Smooth muscle cell (in vitro differentiated cells): ENCODE results near the gene ZNF716. TPM values are rescaled to one million over a fixed set of nuclear protein-coding genes. Genes with fewer than 3 reads are reported as not detected.

Source experiments
- DNase-seq: peaks from one replicate; lab custom pipeline; 2025; ENCODE audit not compliant: unreplicated experiment; lab: John Stamatoyannopoulos, UW
- H2AFZ ChIP-seq: fragments of 200-600 bp; sonication (generic); 2 replicates; pipeline ENCODE4 v1.6.0; 2016; ENCODE audit warnings: antibody characterized with exemption, low read depth, mild to moderate bottlenecking
- H3F3A ChIP-seq: fragments of 200-600 bp; sonication (generic); 2 replicates; pipeline ENCODE4 v1.6.0; 2017; ENCODE audit warnings: antibody characterized with exemption, low read depth
- H3K27ac ChIP-seq: fragments of 200-600 bp; sonication (generic); 2 replicates; pipeline ENCODE4 v1.5.1; 2016; ENCODE audit warnings: low read depth, mild to moderate bottlenecking
- H3K27me3 ChIP-seq: fragments of 200-600 bp; sonication (generic); 2 replicates; pipeline ENCODE4 v1.6.1; 2016; ENCODE audit warnings: low read depth, mild to moderate bottlenecking
- H3K36me3 ChIP-seq: fragments of 200-600 bp; sonication (generic); 2 replicates; pipeline ENCODE4 v1.5.1; 2016; ENCODE audit warnings: low read depth
- H3K4me1 ChIP-seq: fragments of 200-600 bp; sonication (generic); 2 replicates; pipeline ENCODE4 v1.5.1; 2016; ENCODE audit warnings: low read depth
- H3K4me2 ChIP-seq: fragments of 200-600 bp; sonication (generic); 2 replicates; pipeline ENCODE4 v1.6.0; 2016; ENCODE audit warnings: mild to moderate bottlenecking
- H3K4me3 ChIP-seq: fragments of 200-600 bp; sonication (generic); 2 replicates; pipeline ENCODE4 v1.5.1; 2016; ENCODE audit warnings: mild to moderate bottlenecking
- H3K79me2 ChIP-seq: fragments of 200-600 bp; sonication (generic); 2 replicates; pipeline ENCODE4 v1.6.0; 2016; ENCODE audit warnings: low read depth, mild to moderate bottlenecking
- H3K9ac ChIP-seq: fragments of 200-600 bp; sonication (generic); 2 replicates; pipeline ENCODE4 v1.6.0; 2016; ENCODE audit warnings: low read depth
- H3K9me3 ChIP-seq: fragments of 200-600 bp; sonication (generic); replicated peaks from 2 replicates; pipeline ENCODE4 v1.5.1; 2016; ENCODE audit warnings: low read depth
- H4K20me1 ChIP-seq: fragments of 200-600 bp; sonication (generic); 2 replicates; pipeline ENCODE4 v1.6.0; 2016; ENCODE audit warnings: low read depth
- WGBS: methylation state at CpG from one replicate; pipeline ENCODE4 v1.1.7; 2016; ENCODE audit warnings: low lambda C conversion rate; 5-methylcytosine and 5-hydroxymethylcytosine counted together
- polyA plus RNA-seq: library from polyadenylated mRNA; unstranded; fragments of >200 nt; fragmentation: Nextera tagmentation; extraction: Ambion mirVana; gene quantifications from 2 replicates; pipeline ENCODE4 v1.2.1, GENCODE V29; 2016
- total RNA-seq: library from RNA; depleted of rRNA; stranded (reverse); fragments of >200 nt; gene quantifications from 2 replicates; pipeline ENCODE4 v1.2.3, GENCODE V29; 2014
- TF ChIP-seq, protein P1 (sequence below): fragments of 200-600 bp; sonication (generic); IDR thresholded peaks from 2 replicates; pipeline ENCODE4 v1.5.1; 2017; ENCODE audit warnings: borderline replicate concordance, mild to moderate bottlenecking, antibody characterized with exemption; ENCODE audit not compliant: insufficient read depth, poor library complexity, severe bottlenecking

The ZNF716 gene
- total and polyA plus RNA-seq, 2 experiments from 2014 or later, result not detected

GRCh38 chr7:57415326-57415725, 34.7 kb upstream of the ZNF716 start:
- Histone ChIP-seq H3K27ac (no peak overlapping the region), H3F3A (no peaks in the 10 kb centered on the region), H3K4me3 (no peak overlapping the region), H3K4me2 (no peak overlapping the region), H3K27me3 (no peaks in the 10 kb centered on the region), H3K79me2 (no peaks in the 10 kb centered on the region), H3K9me3 (no peaks in the 10 kb centered on the region), H3K9ac (no peak overlapping the region), H4K20me1 (no peaks in the 10 kb centered on the region), H3K4me1 (no peaks in the 10 kb centered on the region), H2AFZ (no peak overlapping the region), H3K36me3 (no peaks in the 10 kb centered on the region)
- 61% methylated on average over 5 of the region's 5 CpGs for WGBS
- DNase-seq, result no peak
- TF ChIP-seq, protein P1, sequence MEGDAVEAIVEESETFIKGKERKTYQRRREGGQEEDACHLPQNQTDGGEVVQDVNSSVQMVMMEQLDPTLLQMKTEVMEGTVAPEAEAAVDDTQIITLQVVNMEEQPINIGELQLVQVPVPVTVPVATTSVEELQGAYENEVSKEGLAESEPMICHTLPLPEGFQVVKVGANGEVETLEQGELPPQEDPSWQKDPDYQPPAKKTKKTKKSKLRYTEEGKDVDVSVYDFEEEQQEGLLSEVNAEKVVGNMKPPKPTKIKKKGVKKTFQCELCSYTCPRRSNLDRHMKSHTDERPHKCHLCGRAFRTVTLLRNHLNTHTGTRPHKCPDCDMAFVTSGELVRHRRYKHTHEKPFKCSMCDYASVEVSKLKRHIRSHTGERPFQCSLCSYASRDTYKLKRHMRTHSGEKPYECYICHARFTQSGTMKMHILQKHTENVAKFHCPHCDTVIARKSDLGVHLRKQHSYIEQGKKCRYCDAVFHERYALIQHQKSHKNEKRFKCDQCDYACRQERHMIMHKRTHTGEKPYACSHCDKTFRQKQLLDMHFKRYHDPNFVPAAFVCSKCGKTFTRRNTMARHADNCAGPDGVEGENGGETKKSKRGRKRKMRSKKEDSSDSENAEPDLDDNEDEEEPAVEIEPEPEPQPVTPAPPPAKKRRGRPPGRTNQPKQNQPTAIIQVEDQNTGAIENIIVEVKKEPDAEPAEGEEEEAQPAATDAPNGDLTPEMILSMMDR, result no peak

GRCh38 chr7:57415730-57416129, 34.2 kb upstream of the ZNF716 start:
- H3K27ac ChIP-seq, result no peak overlapping the region
- no peaks in the 10 kb centered on the region for H3K27me3 ChIP-seq
- DNase-seq, result no peak
- no peak overlapping the region for H2AFZ ChIP-seq
- no peak overlapping the region for H3K4me3 ChIP-seq
- H3K9ac ChIP-seq, result no peak overlapping the region
- H3K79me2 ChIP-seq, result no peaks in the 10 kb centered on the region
- no peak overlapping the region for H3K4me2 ChIP-seq
- H3F3A ChIP-seq, result no peaks in the 10 kb centered on the region
- no peaks in the 10 kb centered on the region for H3K36me3 ChIP-seq
- H3K4me1 ChIP-seq, result no peaks in the 10 kb centered on the region
- no peaks in the 10 kb centered on the region for H4K20me1 ChIP-seq
- TF ChIP-seq, protein P1, result no peak
- H3K9me3 ChIP-seq, result no peaks in the 10 kb centered on the region
- WGBS, result 62% methylated on average over 9 of the region's 9 CpGs

DNA sequence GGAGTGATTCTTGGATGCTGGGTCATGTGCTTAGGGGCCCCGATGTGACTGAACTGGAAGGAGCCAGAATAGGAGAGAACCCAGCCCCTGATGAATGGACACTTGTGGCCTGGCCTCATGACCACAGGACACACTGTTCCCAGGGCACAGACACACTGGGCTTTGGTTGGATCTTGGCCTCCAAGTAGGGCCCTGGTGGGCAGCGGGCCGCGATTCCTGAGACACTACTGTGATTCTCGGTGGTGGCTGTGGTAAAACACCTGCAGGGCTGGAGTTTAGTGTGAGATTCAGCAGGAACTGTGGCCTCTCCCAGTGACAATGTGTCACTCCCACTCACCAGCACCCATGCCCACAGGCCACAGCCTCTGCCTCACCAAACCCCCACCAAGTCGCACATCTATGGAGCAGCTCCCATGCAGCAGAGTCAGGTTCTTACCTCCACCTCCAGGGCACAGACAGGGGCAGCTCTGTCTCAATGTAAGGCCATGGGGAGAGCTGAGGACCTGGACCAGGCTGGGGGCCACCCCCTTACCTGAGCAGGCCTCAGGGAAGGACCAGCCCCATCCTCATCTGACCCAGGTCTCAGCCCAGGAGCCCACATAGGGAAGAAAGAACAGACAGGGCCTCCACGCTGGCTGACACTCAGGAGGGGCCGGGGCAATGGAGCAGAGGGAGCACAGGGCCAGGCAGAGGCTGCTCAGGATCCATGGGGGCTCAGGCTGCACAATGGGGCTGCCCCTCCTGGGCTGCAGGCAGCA, 33.2 kb upstream of the ZNF716 start:
- Histone ChIP-seq H3K4me2 (no peak overlapping the region), H3K79me2 (no peaks in the 10 kb centered on the region), H2AFZ (no peak overlapping the region), H3K4me3 (no peak overlapping the region), H3K27me3 (no peaks in the 10 kb centered on the region), H3K9ac (no peak overlapping the region), H3K9me3 (no peaks in the 10 kb centered on the region), H3K36me3 (no peaks in the 10 kb centered on the region), H3K4me1 (no peaks in the 10 kb centered on the region), H3F3A (no peaks in the 10 kb centered on the region), H4K20me1 (no peaks in the 10 kb centered on the region), H3K27ac (no peak overlapping the region)
- TF ChIP-seq, protein P1, result no peak
- DNase-seq, result no peak
- WGBS, result 81% methylated on average over 8 of the region's 8 CpGs

GRCh38 chr7:57417736-57418135, 32.2 kb upstream of the ZNF716 start:
- Histone ChIP-seq H3K4me2 (no peak overlapping the region), H3K36me3 (no peaks in the 10 kb centered on the region), H3F3A (no peaks in the 10 kb centered on the region), H2AFZ (no peak overlapping the region), H3K9ac (no peak overlapping the region), H3K27ac (no peak overlapping the region), H3K9me3 (no peaks in the 10 kb centered on the region), H3K79me2 (no peaks in the 10 kb centered on the region), H3K4me1 (no peaks in the 10 kb centered on the region), H3K4me3 (no peak overlapping the region), H3K27me3 (no peaks in the 10 kb centered on the region), H4K20me1 (no peaks in the 10 kb centered on the region)
- 49% methylated on average over 3 of the region's 3 CpGs for WGBS
- TF ChIP-seq, protein P1, result no peak
- no peak for DNase-seq
